Activated CD8-positive, alpha-beta memory T cell treated with anti-CD3 and anti-CD28 coated beads, Interleukin-2, amount 10 ng/mL, durations not matched to agents 7 days and 5 days (primary cell): ENCODE results near the gene SLC9C1. TPM values are rescaled to one million over a fixed set of nuclear protein-coding genes. Genes with fewer than 3 reads are reported as not detected.

Experiments
- ATAC-seq: fragments of 150-1000 bp; cut with Tn5 transposase; one replicate; pipeline ENCODE4 v1.10.0; 2021; ENCODE audit warnings: moderate library complexity
- CTCF ChIA-PET: fragments of 350-600 bp; sonication (Branson Sonifier 250); formaldehyde crosslinking; loops from one replicate; lab custom pipeline; 2021; ENCODE audit warnings: antibody characterized with exemption; lab: Charles Lee
- DNase-seq: peaks from one replicate; pipeline ENCODE4 v3.0.0-alpha.2; 2020
- H3K27ac Mint-ChIP-seq: one replicate; pipeline ENCODE4 v1.8.0; 2021; ENCODE audit warnings: mild to moderate bottlenecking, mixed read lengths
- H3K27me3 Mint-ChIP-seq: one replicate; pipeline ENCODE4 v1.8.0; 2021; ENCODE audit warnings: mixed read lengths
- H3K36me3 Mint-ChIP-seq: one replicate; pipeline ENCODE4 v1.8.0; 2021; ENCODE audit warnings: mild to moderate bottlenecking, mixed read lengths
- H3K4me1 Mint-ChIP-seq: one replicate; pipeline ENCODE4 v1.8.0; 2021; ENCODE audit warnings: mixed read lengths
- H3K4me3 Mint-ChIP-seq: one replicate; pipeline ENCODE4 v1.8.0; 2021; ENCODE audit warnings: mild to moderate bottlenecking, moderate library complexity, mixed read lengths
- H3K9me3 Mint-ChIP-seq: one replicate; pipeline ENCODE4 v1.8.0; 2022; ENCODE audit warnings: low read depth, mixed read lengths
- total RNA-seq, 2 experiments: library from RNA; stranded (reverse); gene quantifications; one replicate each; pipeline ENCODE4 v1.2.3, GENCODE V29; 2021

The SLC9C1 gene
- total RNA-seq, 2 experiments from 2014 or later, result 0.28 TPM; not detected in 1

- ATAC-seq (peak; percentile 82), DNase-seq (no peak)
- Mint-ChIP-seq H3K4me3 (peak overlapping the region; percentile 48), H3K36me3 (peaks cover 25% of the 10 kb centered on the region), H3K27me3 (no peaks in the 10 kb centered on the region), H3K27ac (peak overlapping the region; percentile 83), H3K4me1 (peaks cover 9% of the 10 kb centered on the region), H3K9me3 (peaks cover 12% of the 10 kb centered on the region)
- CTCF ChIA-PET, result no interaction called here
These were observed 150.3 kb downstream of the SLC9C1 start for GRCh38 chr3:112143689-112144088.

- ATAC-seq, result peak; percentile 78
- Mint-ChIP-seq H3K9me3 (peaks cover 12% of the 10 kb centered on the region), H3K27me3 (no peaks in the 10 kb centered on the region), H3K36me3 (peaks cover 25% of the 10 kb centered on the region), H3K27ac (peak overlapping the region; percentile 83), H3K4me3 (peak overlapping the region; percentile 48), H3K4me1 (peaks cover 9% of the 10 kb centered on the region)
- CTCF ChIA-PET, result no interaction called here
- no peak for DNase-seq
These were observed 150.8 kb downstream of the SLC9C1 start for GRCh38 chr3:112143251-112143650.

GRCh38 chr3:112141293-112141692 lies 152.7 kb downstream of the SLC9C1 start:
- Mint-ChIP-seq H3K36me3 (peaks cover 18% of the 10 kb centered on the region), H3K4me3 (no peak overlapping the region), H3K27me3 (no peaks in the 10 kb centered on the region), H3K27ac (no peak overlapping the region), H3K9me3 (peaks cover 1% of the 10 kb centered on the region), H3K4me1 (peaks cover 11% of the 10 kb centered on the region)
- ATAC-seq, result no peak
- no peak for DNase-seq
- CTCF ChIA-PET, result no interaction called here

GRCh38 chr3:112140584-112140983 lies 153.4 kb downstream of the SLC9C1 start:
- Mint-ChIP-seq H3K4me3 (no peak overlapping the region), H3K27ac (no peak overlapping the region), H3K36me3 (peaks cover 13% of the 10 kb centered on the region), H3K27me3 (no peaks in the 10 kb centered on the region), H3K4me1 (peaks cover 16% of the 10 kb centered on the region), H3K9me3 (peaks cover 1% of the 10 kb centered on the region)
- CTCF ChIA-PET, result interaction anchor here (1.8 to 2.9 kb wide), 3 partner anchors 22 to 163 kb away, joined by 5 to 19 read pairs (median 7); no protein-coding TSS in a partner anchor
- DNase-seq (no peak), ATAC-seq (no peak)

GRCh38 chr3:112138219-112138969 lies 155.6 kb downstream of the SLC9C1 start:
- no peak overlapping the region for H3K4me3 Mint-ChIP-seq
- H3K27ac Mint-ChIP-seq, result no peak overlapping the region
- H3K9me3 Mint-ChIP-seq, result peaks cover 1% of the 10 kb centered on the region
- no peaks in the 10 kb centered on the region for H3K27me3 Mint-ChIP-seq
- peaks cover 3% of the 10 kb centered on the region for H3K36me3 Mint-ChIP-seq
- CTCF ChIA-PET, result interaction anchor here (1.1 to 3.1 kb wide), 10 partner anchors 9 to 394 kb away, joined by 3 to 19 read pairs (median 4); partner anchors contain the start of gene SLC9C1
- H3K4me1 Mint-ChIP-seq, result peaks cover 30% of the 10 kb centered on the region
- no peak for DNase-seq
- ATAC-seq, result no peak

GRCh38 chr3:112137781-112138180 lies 156.2 kb downstream of the SLC9C1 start:
- Mint-ChIP-seq H3K9me3 (no peaks in the 10 kb centered on the region), H3K27me3 (no peaks in the 10 kb centered on the region), H3K4me3 (no peak overlapping the region), H3K4me1 (peaks cover 33% of the 10 kb centered on the region), H3K36me3 (peaks cover 2% of the 10 kb centered on the region), H3K27ac (no peak overlapping the region)
- ATAC-seq, result no peak
- CTCF ChIA-PET, result interaction anchor here (0.6 to 3.1 kb wide), 10 partner anchors 9 to 383 kb away, joined by 3 to 19 read pairs (median 4); partner anchors contain the start of genes CD200 and SLC9C1
- no peak for DNase-seq

- no peaks in the 10 kb centered on the region for H3K27me3 Mint-ChIP-seq
- peak; percentile 65 for DNase-seq
- H3K9me3 Mint-ChIP-seq, result no peaks in the 10 kb centered on the region
- CTCF ChIA-PET, result interaction anchor here (0.6 to 3.1 kb wide), 14 partner anchors 9 to 383 kb away, joined by 3 to 19 read pairs (median 4); partner anchors contain the start of genes CD200 and SLC9C1
- no peak overlapping the region for H3K27ac Mint-ChIP-seq
- H3K36me3 Mint-ChIP-seq, result peaks cover 2% of the 10 kb centered on the region
- H3K4me1 Mint-ChIP-seq, result peaks cover 38% of the 10 kb centered on the region
- ATAC-seq, result no peak
- H3K4me3 Mint-ChIP-seq, result no peak overlapping the region
These were observed 156.9 kb downstream of the SLC9C1 start for GRCh38 chr3:112136959-112137693.

- DNase-seq (no peak), ATAC-seq (no peak)
- H3K4me1 Mint-ChIP-seq, result peaks cover 43% of the 10 kb centered on the region
- no peak overlapping the region for H3K27ac Mint-ChIP-seq
- no peaks in the 10 kb centered on the region for H3K9me3 Mint-ChIP-seq
- H3K4me3 Mint-ChIP-seq, result no peak overlapping the region
- CTCF ChIA-PET, result interaction anchor here (0.7 to 2.4 kb wide), 5 partner anchors 8 to 183 kb away, joined by 3 to 11 read pairs (median 5); no protein-coding TSS in a partner anchor
- peaks cover 2% of the 10 kb centered on the region for H3K36me3 Mint-ChIP-seq
- no peaks in the 10 kb centered on the region for H3K27me3 Mint-ChIP-seq
These were observed 158.0 kb downstream of the SLC9C1 start for GRCh38 chr3:112136046-112136445.

GRCh38 chr3:112134335-112135124 lies 159.5 kb downstream of the SLC9C1 start:
- Mint-ChIP-seq H3K36me3 (peaks cover 6% of the 10 kb centered on the region), H3K27ac (peak overlapping the region; percentile 0), H3K27me3 (no peaks in the 10 kb centered on the region), H3K4me1 (peaks cover 54% of the 10 kb centered on the region), H3K4me3 (no peak overlapping the region), H3K9me3 (no peaks in the 10 kb centered on the region)
- ATAC-seq, result peak; percentile 21
- CTCF ChIA-PET, result interaction anchor here (2.4 kb wide), 1 partner anchor 23 kb away, joined by 8 read pairs; no protein-coding TSS in a partner anchor
- DNase-seq, result no peak

GRCh38 chr3:112133626-112134334 lies 160.2 kb downstream of the SLC9C1 start:
- CTCF ChIA-PET, result interaction anchor here (1.4 kb wide), 1 partner anchor 120 kb away, joined by 3 read pairs; no protein-coding TSS in a partner anchor
- ATAC-seq, result no peak
- Mint-ChIP-seq H3K27ac (peak overlapping the region; percentile 95), H3K27me3 (no peaks in the 10 kb centered on the region), H3K9me3 (no peaks in the 10 kb centered on the region), H3K36me3 (peaks cover 8% of the 10 kb centered on the region), H3K4me1 (peaks cover 62% of the 10 kb centered on the region), H3K4me3 (peak overlapping the region; percentile 97)
- no peak for DNase-seq

GRCh38 chr3:112132975-112133448 lies 161.0 kb downstream of the SLC9C1 start, which contains the start of gene GCSAM:
Gene GCSAM, minus strand, starts transcription at chr3:112133248. Its CDS starts 128 bp downstream, at chr3:112133120.
- H3K27me3 Mint-ChIP-seq, result no peaks in the 10 kb centered on the region
- CTCF ChIA-PET, result interaction anchor here (1.0 to 1.4 kb wide), 2 partner anchors 21 to 119 kb away, joined by 3 to 5 read pairs; no protein-coding TSS in a partner anchor
- H3K27ac Mint-ChIP-seq, result peak within 1 kb of the TSS; percentile 95
- peaks cover 69% of the 10 kb centered on the region for H3K4me1 Mint-ChIP-seq
- ATAC-seq (peak; percentile 87), DNase-seq (peak; percentile 79)
- H3K9me3 Mint-ChIP-seq, result no peaks in the 10 kb centered on the region
- peak within 1 kb of the TSS; percentile 97 for H3K4me3 Mint-ChIP-seq
- H3K36me3 Mint-ChIP-seq, result peaks cover 8% of the 10 kb centered on the region

- no peaks in the 10 kb centered on the region for H3K27me3 Mint-ChIP-seq
- peaks cover 74% of the 10 kb centered on the region for H3K4me1 Mint-ChIP-seq
- H3K9me3 Mint-ChIP-seq, result no peaks in the 10 kb centered on the region
- ATAC-seq, result peak; percentile 6
- H3K36me3 Mint-ChIP-seq, result peaks cover 8% of the 10 kb centered on the region
- H3K27ac Mint-ChIP-seq, result peak overlapping the region; percentile 95
- DNase-seq, result no peak
- CTCF ChIA-PET, result interaction anchor here (1.0 to 1.4 kb wide), 2 partner anchors 21 to 119 kb away, joined by 3 to 5 read pairs; no protein-coding TSS in a partner anchor
- H3K4me3 Mint-ChIP-seq, result peak overlapping the region; percentile 97
These were observed 161.5 kb downstream of the SLC9C1 start for GRCh38 chr3:112132554-112132953.
